HG03457 (cell line): ENCODE measurements around the gene DNAJC1.

Source experiments
- ATAC-seq: cut with Tn5 transposase; IDR thresholded peaks from one replicate; pipeline ENCODE4 v1.9.1; 2021; ENCODE audit warnings: moderate number of reproducible peaks; ENCODE audit not compliant: unreplicated experiment

DNAJC1 gene

DNA sequence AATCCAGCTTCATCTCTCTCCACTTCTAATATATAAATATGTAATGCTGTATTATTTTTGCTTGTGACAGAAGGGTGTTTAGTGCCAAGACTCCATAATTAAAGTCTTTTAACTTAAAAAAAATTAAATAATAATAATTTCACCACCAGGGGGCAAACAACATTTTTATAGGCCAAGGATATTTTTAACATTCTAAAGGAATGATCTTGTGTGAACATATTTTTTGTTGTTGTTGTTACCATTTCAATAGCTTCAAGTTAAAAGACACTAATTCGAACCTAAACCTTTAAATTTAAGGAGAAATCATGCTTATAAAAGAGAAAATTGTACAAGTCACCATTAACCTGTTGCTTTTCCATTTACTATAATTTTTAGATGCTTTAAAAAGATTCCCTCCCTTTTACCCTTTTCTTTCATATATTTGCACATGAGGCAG, 7.5 kb upstream of the DNAJC1 start:
- no peak for ATAC-seq

DNA sequence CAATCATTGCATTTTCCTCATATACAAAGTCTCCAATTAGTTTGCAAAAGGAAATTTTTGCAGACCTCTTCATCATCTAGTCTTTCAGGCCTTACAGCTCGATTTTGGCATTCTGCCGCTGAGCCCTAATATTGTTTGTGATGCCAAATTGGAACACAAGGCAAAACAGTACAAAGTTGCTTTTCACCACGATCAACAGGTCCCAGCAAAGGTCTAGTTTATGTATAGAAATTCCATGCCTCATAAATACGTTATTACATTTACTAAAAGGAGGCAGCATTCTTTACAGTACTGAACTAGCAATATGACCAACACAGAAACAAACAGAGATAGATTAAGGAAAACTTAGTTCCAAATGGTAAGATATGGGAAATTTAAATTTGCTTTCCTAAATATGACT, 7.0 kb upstream of the DNAJC1 start:
- ATAC-seq: no peak

DNA sequence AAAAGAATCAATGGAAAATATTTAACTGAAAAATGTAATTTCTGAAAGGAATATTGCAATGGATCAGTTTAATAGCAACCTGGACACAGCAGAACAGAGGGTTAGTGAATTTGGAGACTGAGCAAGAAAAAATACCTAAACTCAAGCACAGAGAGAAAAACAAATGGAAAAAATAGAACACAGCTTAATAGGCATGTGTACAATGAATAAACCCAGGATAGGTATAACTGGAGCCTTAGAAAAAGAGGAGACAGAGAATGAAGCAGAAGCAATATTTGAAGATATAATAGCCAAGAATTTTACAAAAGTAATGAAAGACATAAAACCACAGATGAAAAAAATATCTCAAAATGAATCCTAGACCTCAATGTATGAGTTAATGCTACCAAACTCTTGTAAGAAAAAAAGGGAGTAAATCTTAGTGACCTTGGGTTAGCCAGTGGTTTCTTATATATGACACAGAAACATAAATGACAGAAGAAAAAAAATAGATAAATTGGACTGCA, 2.9 kb upstream of the DNAJC1 start:
- no peak for ATAC-seq

DNA sequence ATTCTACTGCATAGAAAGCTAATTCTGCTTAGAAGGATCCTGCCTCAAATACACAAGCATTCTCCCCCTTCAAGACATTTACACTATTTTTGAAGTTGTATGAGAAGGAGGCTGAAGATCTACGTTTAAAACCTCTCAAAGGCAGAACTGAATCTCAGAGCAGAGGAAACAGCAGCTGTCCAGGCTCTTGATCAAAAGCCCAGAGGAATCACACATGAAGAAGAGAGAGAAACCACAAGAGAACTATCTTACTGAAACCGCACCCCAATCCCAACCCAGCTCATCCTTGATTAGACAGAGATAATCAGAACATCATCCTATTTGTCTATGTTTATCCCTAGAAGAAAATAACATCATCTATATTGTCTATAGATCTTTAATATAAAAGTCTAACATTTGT, 2.2 kb upstream of the DNAJC1 start:
- ATAC-seq: no peak

DNA sequence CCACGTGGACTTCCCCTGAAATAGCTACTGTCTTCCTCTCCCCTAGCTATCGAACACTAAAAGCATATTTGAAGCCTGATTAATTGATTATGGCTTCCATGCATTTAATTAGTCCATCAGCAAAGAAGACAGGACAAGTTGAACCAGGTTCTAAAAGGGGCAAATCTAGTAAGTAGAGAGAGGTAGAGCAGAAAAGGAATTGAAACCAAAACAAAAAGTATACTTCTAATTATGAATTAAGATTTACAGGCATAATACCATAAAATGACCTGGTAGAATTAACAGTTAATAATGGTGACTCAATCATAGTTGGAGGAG, 393 bp upstream of the DNAJC1 start:
- ATAC-seq: no peak

DNA sequence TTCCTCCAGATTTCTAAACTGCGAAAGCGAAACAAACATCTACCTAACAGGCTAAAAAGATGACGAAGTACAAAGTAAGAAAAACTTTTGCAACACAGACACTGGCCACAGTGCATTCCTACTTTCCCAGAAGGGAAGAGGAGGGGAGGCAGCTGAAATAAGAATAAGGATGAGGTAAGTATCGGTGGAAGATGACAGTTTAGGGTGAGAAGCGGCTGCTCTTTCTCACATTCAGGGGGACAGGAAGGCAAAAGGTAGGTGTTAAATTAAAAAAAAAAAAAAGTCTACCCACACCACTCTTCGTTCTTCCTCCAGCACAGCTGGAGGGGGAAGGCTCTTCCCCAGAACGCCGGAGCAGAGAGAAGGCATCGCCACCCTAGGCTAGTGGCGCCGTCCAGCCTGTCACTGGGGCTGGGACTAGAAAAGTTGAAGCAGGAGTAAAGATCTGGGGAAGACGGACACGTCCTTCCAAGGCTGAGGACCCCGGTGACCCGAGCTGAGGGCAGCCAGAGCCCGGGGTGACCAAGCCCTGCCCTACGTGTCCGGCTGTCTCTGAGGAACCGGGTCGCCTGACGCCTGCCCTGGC, 846 bp downstream of the DNAJC1 start:
- ATAC-seq: peak; percentile 9

DNA sequence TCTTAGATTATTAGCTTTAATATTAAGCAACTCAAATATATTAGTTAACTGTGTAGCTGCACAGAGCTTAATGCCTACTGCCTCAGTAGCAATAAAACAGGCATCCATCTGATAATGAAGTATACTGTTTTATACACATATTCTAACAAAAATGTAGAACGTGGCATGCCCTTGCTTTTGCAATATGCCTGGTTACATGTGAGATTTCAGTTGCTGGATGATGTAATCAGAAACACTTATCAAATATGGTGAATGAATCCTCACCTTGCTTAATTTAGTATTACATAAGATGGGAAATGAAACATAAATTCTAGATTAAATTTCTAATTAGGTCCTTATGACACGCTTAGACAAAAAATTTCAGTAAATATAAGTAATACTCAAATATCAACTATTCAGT, 8.0 kb downstream of the DNAJC1 start:
- ATAC-seq: no peak

DNA sequence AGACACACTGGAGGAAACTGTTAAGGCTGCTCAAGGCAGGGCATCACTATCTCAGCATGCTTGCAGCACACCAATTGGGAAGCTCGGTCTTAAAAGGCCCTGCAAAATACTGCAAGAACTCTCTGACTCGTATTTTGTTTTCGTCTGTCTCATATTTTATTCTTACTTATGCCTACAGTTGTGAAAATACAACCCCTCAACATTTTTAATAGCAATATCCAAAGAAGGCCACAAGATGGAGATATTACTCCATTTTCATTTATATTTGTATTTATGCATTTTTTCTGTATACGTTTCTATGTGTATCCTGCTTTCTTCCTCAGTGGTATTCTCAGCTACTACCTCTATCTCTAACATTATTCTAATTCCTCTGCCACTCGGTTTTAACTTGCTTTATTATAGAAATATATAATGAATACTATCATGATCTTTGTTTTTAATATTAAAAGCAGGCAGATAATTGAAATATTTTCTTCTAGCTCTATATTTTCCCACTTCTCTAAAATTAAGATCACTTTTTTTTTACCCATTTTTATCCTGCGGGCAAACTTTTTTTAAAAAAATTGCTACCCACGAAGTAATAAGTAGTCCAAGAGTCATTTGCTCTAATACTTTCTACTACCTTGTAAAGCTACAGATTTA, 10.0 kb downstream of the DNAJC1 start:
- ATAC-seq: no peak

DNA sequence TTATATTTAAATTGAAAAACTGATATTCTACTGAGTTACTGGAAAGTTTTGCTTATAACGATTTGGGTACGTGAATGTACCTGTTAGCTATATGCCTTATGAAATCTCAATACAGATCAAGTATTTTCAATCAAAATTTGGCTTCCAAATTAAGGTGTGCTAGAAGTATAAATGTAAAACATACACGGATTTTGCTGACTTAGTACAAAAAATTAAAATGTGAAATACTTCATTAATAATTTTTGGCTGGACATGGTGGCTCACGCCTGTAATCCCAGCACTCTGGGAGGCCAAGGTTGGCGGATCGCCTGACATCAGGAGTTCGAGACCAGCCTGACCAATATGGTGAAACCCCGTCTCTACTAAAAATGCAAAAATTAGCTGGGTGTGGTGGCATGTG, 11.7 kb downstream of the DNAJC1 start:
- ATAC-seq: no peak

DNA sequence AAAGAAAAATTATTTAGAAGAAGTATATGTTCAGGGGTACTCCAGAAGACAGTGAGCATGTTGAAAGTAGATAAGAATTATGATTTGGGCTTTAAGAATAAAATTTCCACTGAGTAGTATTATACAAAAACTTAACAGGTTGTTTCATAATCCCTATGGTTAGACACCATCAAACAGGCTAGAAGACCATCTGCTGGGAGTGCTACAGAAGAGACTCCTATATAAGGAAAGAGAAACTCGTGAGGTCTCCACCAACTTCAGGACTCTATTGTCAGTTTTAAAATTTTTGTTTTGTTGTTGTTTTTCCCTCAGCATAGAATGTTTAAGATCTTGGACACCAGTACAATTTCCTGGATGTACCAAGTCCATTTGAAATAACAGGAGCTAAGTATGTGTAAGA, 13.1 kb downstream of the DNAJC1 start:
- ATAC-seq: no peak

DNA sequence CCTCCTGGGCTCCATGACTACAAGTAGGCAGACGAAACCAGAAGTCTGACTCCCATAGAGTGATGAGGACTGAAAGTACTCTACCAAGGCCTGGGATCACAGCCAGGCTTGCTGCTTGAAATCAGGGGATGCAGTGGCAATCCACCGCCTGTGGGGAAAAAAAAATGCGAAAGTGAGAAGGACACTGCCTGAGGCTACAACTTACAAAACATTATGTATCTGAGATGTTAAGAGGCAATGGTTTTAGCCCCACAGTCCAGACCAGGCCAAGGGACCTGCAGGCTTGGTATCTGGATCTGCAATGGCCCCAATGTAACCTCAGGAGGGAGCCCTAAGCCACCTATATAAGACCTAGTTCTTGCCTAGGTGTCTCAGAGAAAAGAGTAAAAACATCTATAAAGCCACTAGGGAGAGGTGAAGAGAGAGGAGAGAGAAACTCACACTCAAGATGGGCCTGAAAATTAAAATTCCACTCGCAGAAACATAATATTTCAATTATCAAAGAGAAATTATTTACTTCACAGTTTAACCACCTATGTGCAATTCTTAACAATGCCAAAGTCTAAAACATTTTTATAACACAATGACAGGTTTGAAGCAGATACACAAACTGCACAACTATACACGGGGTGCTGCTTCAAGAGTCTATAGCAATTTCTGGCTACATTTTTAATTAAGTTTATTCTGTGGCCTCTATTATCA, 13.9 kb downstream of the DNAJC1 start:
- ATAC-seq: peak; percentile 81

DNA sequence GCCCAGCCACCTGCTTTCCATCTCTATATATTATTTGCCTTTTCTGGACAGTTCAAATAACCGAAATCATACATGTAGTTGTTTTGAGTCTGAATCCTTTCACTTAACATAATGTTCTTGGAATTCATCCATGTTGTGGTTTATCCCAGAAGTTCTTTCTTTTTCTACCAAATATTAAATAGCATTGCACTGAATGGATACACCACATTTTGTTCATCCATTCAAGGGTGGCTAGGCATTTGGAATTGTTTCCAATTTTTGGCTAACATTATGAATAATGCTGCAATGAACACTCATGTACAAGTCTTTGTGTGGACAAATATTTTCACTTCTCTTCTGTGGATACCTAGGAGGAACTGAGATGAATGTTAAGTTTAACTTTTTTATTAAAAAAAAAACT, 18.0 kb downstream of the DNAJC1 start:
- no peak for ATAC-seq

DNA sequence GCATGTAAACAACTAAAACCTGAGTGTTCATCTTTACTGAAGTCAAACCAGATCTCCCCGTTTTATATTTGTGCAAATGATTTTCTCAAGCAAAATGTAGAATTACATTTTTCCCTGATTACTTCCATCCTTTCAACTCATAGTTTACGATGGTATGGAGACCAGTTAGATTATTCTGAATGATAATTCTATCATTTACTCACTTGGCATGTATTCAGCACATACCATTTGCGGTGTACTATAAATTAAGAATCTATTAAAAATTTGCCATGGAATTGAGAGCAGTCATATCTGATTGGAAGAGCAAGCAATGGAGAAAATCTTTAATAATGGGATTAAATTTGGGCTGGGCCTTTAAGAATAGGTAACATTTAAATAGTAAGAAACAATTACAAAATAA, 22.4 kb downstream of the DNAJC1 start:
- ATAC-seq: no peak

DNA sequence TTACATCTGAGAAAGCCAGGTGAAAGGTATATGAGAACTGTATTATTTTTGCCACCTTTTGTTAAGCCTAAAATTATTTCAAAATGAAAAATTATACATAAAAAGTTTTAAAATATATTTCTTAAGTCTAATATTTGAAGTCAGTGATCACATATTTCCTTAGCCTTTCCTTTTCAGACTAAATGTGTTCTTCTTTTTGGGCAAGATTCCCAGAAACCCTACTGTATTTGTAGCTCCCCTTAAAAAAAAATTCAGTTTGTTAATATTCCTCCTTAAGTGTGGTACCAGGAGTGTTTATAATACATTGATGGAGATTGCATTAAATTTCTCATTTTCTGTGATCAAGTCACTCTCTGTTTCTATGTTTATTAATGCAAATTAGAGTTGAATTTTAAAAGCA, 22.8 kb downstream of the DNAJC1 start:
- ATAC-seq: no peak

DNA sequence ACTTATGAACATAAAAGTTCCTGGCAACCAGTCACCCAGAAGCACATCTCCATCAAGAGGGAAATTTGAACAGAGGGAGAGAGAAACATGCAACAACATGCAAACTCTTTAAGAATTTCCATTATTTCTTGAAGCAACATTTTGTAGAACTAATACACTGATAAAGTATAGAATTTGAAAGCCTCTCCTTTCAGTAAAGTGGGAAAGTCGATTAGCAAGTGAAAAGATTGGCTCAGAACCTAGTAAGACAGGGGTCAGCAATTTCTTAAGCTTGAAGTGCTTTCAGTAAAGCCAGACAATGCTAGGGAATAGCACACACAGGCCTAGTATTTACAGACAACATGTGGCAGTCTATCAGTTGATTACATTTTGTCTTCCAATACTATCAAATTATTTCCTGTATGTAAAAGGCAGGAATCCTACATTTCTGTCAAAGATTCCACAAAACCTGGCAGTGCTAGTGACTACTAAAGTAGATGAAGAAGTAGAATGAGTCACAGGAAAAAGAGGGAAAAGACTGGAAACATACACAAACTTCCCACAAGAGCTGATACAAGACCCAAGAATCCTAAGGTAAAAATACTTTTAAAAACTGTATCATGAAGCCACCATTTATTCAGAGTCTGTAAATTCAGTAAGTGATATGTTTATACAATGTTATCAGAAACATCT, 25.2 kb downstream of the DNAJC1 start:
- ATAC-seq: no peak

DNA sequence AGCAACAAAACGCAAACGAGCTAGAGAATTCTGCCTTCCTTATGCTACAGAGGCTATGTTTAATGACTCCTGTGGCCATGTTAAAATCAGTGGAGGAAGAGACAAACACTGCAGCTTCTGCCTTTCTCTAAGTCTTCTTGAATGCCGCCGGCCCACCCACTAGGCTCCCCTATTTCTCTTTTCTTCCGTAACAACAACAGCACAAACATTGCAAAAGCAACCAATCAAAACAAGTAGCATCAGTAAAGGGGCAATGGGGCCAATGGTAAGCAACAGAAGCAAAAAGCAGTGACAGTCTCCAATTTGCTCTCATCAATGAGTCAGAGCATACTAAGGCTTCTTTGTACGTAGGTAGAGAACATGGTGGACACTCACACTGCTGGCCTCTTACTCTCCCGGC, 26.8 kb downstream of the DNAJC1 start:
- ATAC-seq: no peak

DNA sequence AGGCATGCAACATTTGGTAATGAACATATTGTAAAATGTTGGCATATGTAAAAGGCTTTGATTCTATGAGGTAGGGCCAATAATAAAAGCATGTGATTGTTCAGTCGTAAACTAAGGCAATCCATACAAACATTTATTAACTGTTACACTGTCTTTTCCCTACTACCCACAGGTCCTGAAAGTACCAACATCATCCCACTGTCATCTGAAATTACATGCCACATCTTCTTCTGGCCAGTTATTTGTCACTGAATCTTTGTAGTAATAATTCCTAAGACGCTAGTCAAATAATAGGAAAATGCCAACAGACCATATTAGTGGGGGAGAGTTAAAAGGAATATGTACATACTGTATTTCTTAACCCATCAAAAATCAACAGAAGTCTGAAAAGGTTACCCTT, 27.2 kb downstream of the DNAJC1 start:
- ATAC-seq: no peak

DNA sequence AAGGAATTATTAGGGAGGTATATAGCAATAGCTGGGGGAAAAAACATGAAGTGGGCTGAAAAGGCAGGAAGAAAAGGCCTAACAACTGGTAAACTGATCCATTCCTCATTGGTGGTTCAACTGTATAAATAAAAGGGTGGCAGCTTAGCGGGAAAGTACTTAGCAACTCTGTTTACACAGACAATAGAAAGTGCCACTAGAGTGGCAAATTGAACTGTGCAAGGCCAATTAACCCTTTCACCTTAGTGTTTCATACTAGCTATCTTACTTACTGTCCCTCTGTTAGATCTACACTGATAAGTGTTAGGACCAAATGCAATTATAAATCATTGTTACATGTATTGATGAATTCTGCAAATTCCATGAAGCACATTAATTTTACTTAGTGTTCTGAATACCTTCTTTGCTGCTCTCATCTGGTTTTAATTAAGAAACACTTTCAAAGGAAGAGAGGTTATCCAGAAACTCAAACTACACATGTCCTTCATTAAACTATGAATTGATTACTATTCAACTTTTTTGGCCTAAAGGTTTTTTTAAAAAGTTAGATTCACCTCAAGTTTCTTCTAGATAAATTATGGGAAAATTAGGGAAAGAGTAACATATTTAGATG, 28.0 kb downstream of the DNAJC1 start:
- ATAC-seq: no peak

DNA sequence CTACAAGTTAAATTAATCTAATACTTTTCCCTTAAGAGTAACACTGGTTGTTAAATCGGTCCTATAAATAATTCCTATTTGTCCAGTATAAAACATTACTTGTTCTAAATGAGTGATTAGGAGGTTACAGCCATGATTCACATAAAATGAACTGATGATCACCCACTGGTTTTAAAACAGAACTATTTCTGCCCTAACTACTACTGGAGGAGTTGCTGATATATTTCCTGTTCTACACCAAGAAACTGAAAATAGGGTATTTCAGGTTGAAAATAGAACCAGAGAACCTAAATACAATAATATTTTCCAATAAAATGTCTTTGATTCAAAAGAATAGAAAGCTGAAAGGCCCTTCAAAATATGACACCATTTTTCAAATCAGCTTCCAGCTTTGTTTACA, 30.9 kb downstream of the DNAJC1 start:
- ATAC-seq: no peak

DNA sequence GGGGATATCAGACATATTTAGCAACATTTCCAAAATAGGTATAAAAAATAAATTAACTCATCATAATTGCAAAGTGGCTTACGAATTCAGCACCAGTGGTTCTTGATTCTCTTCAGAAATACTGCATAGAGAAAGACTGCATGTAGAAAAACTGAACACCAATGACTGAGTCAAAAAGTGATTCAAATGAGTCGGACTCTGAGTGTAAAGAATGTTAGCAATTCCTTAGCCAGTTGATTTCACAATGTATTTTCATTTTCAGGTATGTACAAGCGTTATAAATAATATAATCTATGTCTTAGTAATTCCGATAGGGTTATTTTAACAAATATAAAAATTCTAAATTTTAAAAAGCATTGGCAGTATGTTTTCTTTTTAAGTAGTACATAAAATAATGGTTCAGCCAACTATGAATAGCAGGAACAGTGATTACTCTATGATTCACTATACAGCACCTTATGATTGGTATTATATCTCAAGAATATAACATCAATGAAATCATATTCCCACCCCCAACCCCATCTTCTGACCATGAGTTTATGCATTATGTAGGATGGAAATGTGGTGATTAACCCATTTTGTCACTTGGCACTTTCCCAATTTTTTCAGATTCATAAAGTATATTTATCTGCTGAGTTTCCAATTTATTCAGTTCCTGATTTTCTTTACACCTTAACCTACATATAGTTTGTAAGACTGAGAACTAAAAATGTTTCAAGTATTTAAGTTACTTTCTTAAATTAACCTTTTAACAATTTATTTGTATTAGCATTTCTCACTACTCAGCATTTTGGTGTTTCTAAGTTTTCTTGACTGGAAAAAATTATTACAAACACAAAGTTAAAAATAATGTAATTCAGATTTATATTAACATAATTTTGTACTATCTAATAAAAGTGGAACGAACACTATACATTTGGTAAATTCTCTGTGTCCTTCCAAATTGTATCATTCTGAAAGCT, 33.9 kb downstream of the DNAJC1 start:
- no peak for ATAC-seq
